K562 (cell line): ENCODE measurements around the gene RGS9. TPM values are rescaled to one million over a fixed set of nuclear protein-coding genes. Genes with fewer than 3 reads are reported as not detected.

Experiments
- ATAC-seq: fragments of 200-7000 bp; cut with Tn5 transposase; 3 replicates; pipeline ENCODE4 v1.9.1; 2020; ENCODE audit warnings: moderate library complexity
- BruUV-seq: library from RNA; stranded (reverse); fragments of 400-500 nt; replicated peaks from 2 replicates; lab custom pipeline; 2021; lab: Mats Ljungman, UMichigan
- CTCF ChIA-PET: fragments of 300-600 bp; formaldehyde crosslinking; extraction: SDS; loops from one replicate; lab custom pipeline; 2021; ENCODE audit warnings: low intra/inter-chr PET ratio; lab: Yijun Ruan, JAX
- POLR2A ChIA-PET: fragments of 300-600, 350-650 bp; sonication (Branson Sonifier 250); formaldehyde crosslinking; extraction: SDS; loops from one replicate; lab custom pipeline; 2021; ENCODE audit warnings: antibody characterized with exemption, inconsistent platforms; lab: Yijun Ruan, JAX
- DNase-seq, 4 experiments: peaks; one replicate each; pipeline versions ENCODE4 v3.0.0 to v3.0.0-alpha.2; 2011 to 2018; ENCODE audit warnings: low spot score in 3 of 4, mixed read lengths in 3 of 4; ENCODE audit errors: extremely low read depth in 1 of 4
- FAIRE-seq: peaks from 2 replicates; lab custom pipeline; 2011; peaks lifted over from hg19 to GRCh38; lab: Jason Lieb, UNC
- H2AFZ ChIP-seq: 2 replicates; pipeline ENCODE4 v1.6.0; 2011; ENCODE audit warnings: low read depth, low read length, control low read depth, inconsistent platforms
- H3K27ac ChIP-seq: fragments of 200-600 bp; 3 replicates; pipeline ENCODE4 v1.8.0; 2011; ENCODE audit warnings: low read depth, mild to moderate bottlenecking, control low read depth, inconsistent platforms, low read length, moderate library complexity, mixed read lengths; ENCODE audit errors: extremely low read depth
- H3K27me3 ChIP-seq, 2 experiments: fragments of 300-600 bp in 1 of 2; 2 replicates in 1 of 2; 3 replicates in 1 of 2; pipeline versions ENCODE4 v1.6.0 to v1.8.0; 2011; ENCODE audit warnings: inconsistent platforms in 2 of 2, low read length in 2 of 2, mild to moderate bottlenecking in 1 of 2, mixed read lengths in 1 of 2, moderate library complexity in 1 of 2; ENCODE audit not compliant: control insufficient read depth in 2 of 2, insufficient read depth in 2 of 2
- H3K36me3 ChIP-seq: fragments of 300-600 bp; 3 replicates; pipeline ENCODE4 v1.8.0; 2011; ENCODE audit warnings: mild to moderate bottlenecking, low read length, inconsistent platforms; ENCODE audit not compliant: control insufficient read depth, insufficient read depth
- H3K4me1 ChIP-seq, 2 experiments: fragments of 200-600 bp in 1 of 2; replicated peaks in 1 of 2; 2 replicates in 1 of 2; 3 replicates in 1 of 2; pipeline versions ENCODE4 v1.5.1 to v1.8.0; 2011; ENCODE audit warnings: inconsistent platforms in 2 of 2, low read length in 2 of 2, mild to moderate bottlenecking in 1 of 2, mixed read lengths in 1 of 2, moderate library complexity in 1 of 2; ENCODE audit not compliant: control insufficient read depth in 2 of 2, insufficient read depth in 2 of 2
- H3K4me2 ChIP-seq: 2 replicates; pipeline ENCODE4 v1.6.1; 2011; ENCODE audit warnings: low read length, control low read depth, inconsistent platforms, mixed read lengths; ENCODE audit not compliant: insufficient read depth
- H3K4me3 ChIP-seq: fragments of 200-600 bp; sonication (generic), shearing (Covaris generic); 2 replicates; pipeline ENCODE4 v1.5.1; 2016; ENCODE audit warnings: control low read depth, inconsistent platforms
- H3K79me2 ChIP-seq: fragments of 200-600 bp; 3 replicates; pipeline ENCODE4 v1.8.0; 2011; ENCODE audit warnings: low read length, inconsistent platforms; ENCODE audit not compliant: control insufficient read depth, insufficient read depth
- H3K9ac ChIP-seq, 2 experiments: 2 replicates each; pipeline versions ENCODE4 v1.6.0 to v1.6.1; 2011; ENCODE audit warnings: low read depth in 2 of 2, low read length in 2 of 2, control low read depth in 1 of 2, inconsistent platforms in 1 of 2, mild to moderate bottlenecking in 1 of 2, mixed read lengths in 1 of 2; ENCODE audit not compliant: insufficient read depth in 1 of 2
- H3K9me1 ChIP-seq: one replicate; pipeline ENCODE4 v1.6.0; 2011; ENCODE audit warnings: inconsistent platforms, mild to moderate bottlenecking, low read length, moderate library complexity; ENCODE audit not compliant: control insufficient read depth, insufficient read depth
- H3K9me3 ChIP-seq: replicated peaks from 2 replicates; pipeline ENCODE4 v1.5.1; 2011; ENCODE audit warnings: low read depth, low read length, inconsistent platforms; ENCODE audit not compliant: control insufficient read depth, insufficient read depth
- H4K20me1 ChIP-seq: replicated peaks from 2 replicates; pipeline ENCODE4 v1.6.1; 2011; ENCODE audit warnings: low read length, inconsistent platforms, mixed read lengths; ENCODE audit not compliant: control insufficient read depth, insufficient read depth
- ASH1L ChIP-seq: fragments of 450-650 bp; IDR thresholded peaks from 2 replicates; pipeline ENCODE4 v1.6.1; 2018; ENCODE audit warnings: borderline replicate concordance, mild to moderate bottlenecking, low read depth; ENCODE audit not compliant: partially characterized antibody
- ATF7 ChIP-seq: fragments of 450-650 bp; IDR thresholded peaks from 2 replicates; pipeline ENCODE4 v1.7.1; 2014; ENCODE audit warnings: mild to moderate bottlenecking, moderate library complexity
- EHMT2 ChIP-seq: fragments of 450-650 bp; IDR thresholded peaks from 2 replicates; pipeline ENCODE4 v1.6.1; 2018; ENCODE audit warnings: antibody characterized with exemption
- MYBL2 ChIP-seq, 2 experiments: fragments of 450-650 bp in 1 of 2; sonication (generic) in 1 of 2; formaldehyde crosslinking in 1 of 2; IDR thresholded peaks; 2 replicates each; pipeline versions ENCODE4 v1.6.1 to v1.8.1; 2017 to 2022; ENCODE audit warnings: borderline replicate concordance in 1 of 2, inconsistent platforms in 1 of 2, low read depth in 1 of 2, mild to moderate bottlenecking in 1 of 2, missing genetic modification reagents in 1 of 2, moderate library complexity in 1 of 2
- NKRF ChIP-seq: fragments of 450-650 bp; IDR thresholded peaks from 2 replicates; pipeline ENCODE4 v1.6.1; 2016; ENCODE audit warnings: borderline replicate concordance
- NONO ChIP-seq, 2 experiments: fragments of 200-400 bp in 1 of 2; fragments of 450-650 bp in 1 of 2; formaldehyde crosslinking in 1 of 2; IDR thresholded peaks; 2 replicates each; pipeline ENCODE4 v1.6.1; 2017; ENCODE audit warnings: low read depth in 2 of 2, mild to moderate bottlenecking in 2 of 2, moderate library complexity in 2 of 2, low read length in 1 of 2
- NRF1 ChIP-seq, 2 experiments: fragments of 450-650 bp; IDR thresholded peaks in 1 of 2; conservative IDR thresholded peaks in 1 of 2; 2 replicates each; pipeline ENCODE4 v1.6.1; 2014; ENCODE audit warnings: mild to moderate bottlenecking in 2 of 2
- PCBP2 ChIP-seq: fragments of 200-400 bp; formaldehyde crosslinking; IDR thresholded peaks from 2 replicates; pipeline ENCODE4 v1.6.1; 2018; ENCODE audit warnings: low read length, low read depth, mild to moderate bottlenecking, moderate library complexity; ENCODE audit not compliant: poor library complexity, severe bottlenecking
- TRIM25 ChIP-seq: fragments of 450-650 bp; IDR thresholded peaks from 2 replicates; pipeline ENCODE4 v1.7.0; 2016; ENCODE audit warnings: borderline replicate concordance
- ZBTB1 ChIP-seq: sonication (generic); formaldehyde crosslinking; IDR thresholded peaks from 2 replicates; pipeline ENCODE4 v1.8.1; 2023; ENCODE audit warnings: missing genetic modification reagents, low read depth, mild to moderate bottlenecking, borderline replicate concordance
- ZNF232 ChIP-seq: sonication (generic); formaldehyde crosslinking; IDR thresholded peaks from 2 replicates; pipeline ENCODE4 v1.8.0; 2022; ENCODE audit warnings: mild to moderate bottlenecking, missing genetic modification reagents
- ZNF395 ChIP-seq: fragments of 200-800 bp; sonication (Bioruptor generic); IDR thresholded peaks from 2 replicates; pipeline ENCODE4 v1.6.1; 2017; ENCODE audit warnings: missing genetic modification characterization, missing compliant biosample characterization
- ZNF695 ChIP-seq: fragments of 450-650 bp; formaldehyde crosslinking; IDR thresholded peaks from 2 replicates; pipeline ENCODE4 v1.4.0; 2020; ENCODE audit warnings: mild to moderate bottlenecking, moderate library complexity
- ZSCAN29 ChIP-seq: fragments of 450-650 bp; IDR thresholded peaks from 2 replicates; pipeline ENCODE4 v1.6.1; 2017
- WGBS: fragments of 100-300 bp; shearing (Covaris generic); methylation state at CpG from one replicate; pipeline ENCODE4 v1.1.6; 2016; ENCODE audit warnings: low coverage, mixed read lengths; ENCODE audit not compliant: insufficient coverage; ENCODE audit errors: missing lambda C conversion rate; 5-methylcytosine and 5-hydroxymethylcytosine counted together
- in situ Hi-C: fragments of 300-500 bp; cut with MboI; formaldehyde crosslinking; loops from 4 replicates; pipeline ENCODE4 v1.15.0; 2018; ENCODE audit warnings: inconsistent platforms, mixed read lengths
- intact Hi-C: fragments of 100-400 bp; cut with micrococcal nuclease; formaldehyde crosslinking; loops from 2 replicates; pipeline ENCODE4 v1.14.2; 2022
- polyA plus RNA-seq, 8 experiments: library from polyadenylated mRNA; depleted of rRNA in 4 of 8; stranded (reverse) in 5 of 8; unstranded in 3 of 8; fragments of >200 nt; fragmentation: Nextera tagmentation in 2 of 8; fragmentation: Illumina TruSeq in 1 of 8; extraction: Ambion mirVana in 2 of 8; extraction: Trizol in 1 of 8; gene quantifications; 2 replicates each; pipeline versions ENCODE4 v1.2.1 to v1.2.3, GENCODE V29; 2011 to 2014; ENCODE audit warnings: inconsistent platforms in 1 of 8, missing spikeins in 1 of 8
- total RNA-seq, 7 experiments: library from RNA; depleted of rRNA in 6 of 7; stranded (reverse); fragments of >200 nt in 6 of 7; fragmentation: Illumina TruSeq in 2 of 7; extraction: Trizol in 2 of 7; gene quantifications; 2 replicates each; pipeline versions ENCODE4 v1.2.1 to v1.2.3, GENCODE V29; 2011 to 2021; ENCODE audit warnings: low replicate concordance in 1 of 7

The RGS9 gene
- total and polyA plus RNA-seq, 9 of the 15 experiments (the other 6 are each of a cell fraction or from before 2014, with no cell fraction given) = 0.18 to 1.4 (median 0.55) TPM

- no peak overlapping the region for H3K4me3 ChIP-seq
- H3K9me1 ChIP-seq = no peaks in the 10 kb centered on the region
- H3K4me1 ChIP-seq = no peaks in the 10 kb centered on the region; a peak in 2 of 5 replicates
- in situ Hi-C loops = no loop called here
- H3K9me3 ChIP-seq = no peaks in the 10 kb centered on the region
- no peak overlapping the region for H3K27ac ChIP-seq
- ChIA-PET POLR2A (interaction anchor here (0.6 to 1.2 kb wide), 2 partner anchors 14 to 1949 kb away, joined by 3 read pairs; no protein-coding TSS in a partner anchor), CTCF (no interaction called here)
- no peaks in the 10 kb centered on the region for H3K36me3 ChIP-seq
- no peaks in the 10 kb centered on the region for H4K20me1 ChIP-seq
- H3K27me3 ChIP-seq = no peaks in the 10 kb centered on the region; a peak in 2 of 5 replicates
- no peak overlapping the region for H3K9ac ChIP-seq
- no peaks in the 10 kb centered on the region for H3K79me2 ChIP-seq
- H2AFZ ChIP-seq = no peak overlapping the region; the same call in 1 of the 2 replicates
- DNase-seq (no peak), FAIRE-seq (no peak), ATAC-seq (no peak)
- no TSS peak for BruUV-seq
- 24% methylated on average over 5 of the region's 5 CpGs for WGBS
- intact Hi-C loops = no loop called here
- no peak overlapping the region for H3K4me2 ChIP-seq
- TF ChIP-seq ASH1L = peak; percentile 15
- no peak for TF ChIP-seq ZNF232
- no peak for TF ChIP-seq ZSCAN29
- TF ChIP-seq MYBL2 (IDR thresholded peaks at IDR 0.05; ENCODE audit: low read depth) = 0 out of 2 replicates have a peak, but pooled peaks have one; percentile 15
- TF ChIP-seq MYBL2 (CRISPR knock-in tag; IDR thresholded peaks at IDR 0.05; ENCODE audit: borderline replicate concordance) = no peak
- no peak for TF ChIP-seq ZBTB1
- no peak for TF ChIP-seq ZNF695 (CRISPR knock-in tag)
- no peak for TF ChIP-seq NRF1 (conservative IDR thresholded peaks at IDR 0.05 in 1 of 2, IDR thresholded peaks at IDR 0.05 in 1 of 2)
- TF ChIP-seq TRIM25 = no peak
- TF ChIP-seq NONO (IDR thresholded peaks at IDR 0.05; ENCODE audit: low read depth in 2 of 2, low read length in 1 of 2) = no peak
- TF ChIP-seq ZNF395 = no peak
- 0 out of 2 replicates have a peak, but pooled peaks have one; percentile 13 for TF ChIP-seq EHMT2
- TF ChIP-seq PCBP2 = no peak
- peak; percentile 28; the same call in 1 of the 2 replicates for TF ChIP-seq NKRF
- TF ChIP-seq ATF7 = no peak
Observed at GRCh38 chr17:65184235-65184959, 47.2 kb downstream of the RGS9 start.
